GM18861 (cell line): Measurements from ENCODE around the gene MYO5B.

Source experiments
- ATAC-seq: cut with Tn5 transposase; IDR thresholded peaks from one replicate; pipeline ENCODE4 v1.9.1; 2021; ENCODE audit not compliant: unreplicated experiment

MYO5B gene

GRCh38 chr18:50152900-50153299 is 42.0 kb downstream of the MYO5B start:
- ATAC-seq = no peak

DNA sequence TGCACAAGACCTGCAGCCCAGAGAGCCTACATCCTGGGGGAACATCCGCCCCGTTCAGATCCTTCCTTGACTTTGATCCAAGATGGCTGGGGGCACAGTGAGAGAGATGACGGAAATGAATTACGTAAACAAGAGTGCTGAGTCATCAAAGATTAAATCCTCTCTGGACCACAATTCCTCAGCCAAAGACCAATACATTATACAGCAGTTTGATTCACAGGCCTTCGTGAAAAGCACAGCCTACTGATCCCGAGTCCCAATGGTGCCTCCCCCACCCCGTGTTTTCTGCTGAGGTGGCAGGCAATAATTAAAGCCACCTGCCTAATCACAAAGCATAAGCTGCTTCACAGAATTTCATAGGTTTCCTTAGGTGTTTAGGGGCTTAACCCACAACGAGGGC is 43.0 kb downstream of the MYO5B start:
- ATAC-seq = no peak

GRCh38 chr18:50144540-50144939 is 50.4 kb downstream of the MYO5B start:
- ATAC-seq = no peak

DNA sequence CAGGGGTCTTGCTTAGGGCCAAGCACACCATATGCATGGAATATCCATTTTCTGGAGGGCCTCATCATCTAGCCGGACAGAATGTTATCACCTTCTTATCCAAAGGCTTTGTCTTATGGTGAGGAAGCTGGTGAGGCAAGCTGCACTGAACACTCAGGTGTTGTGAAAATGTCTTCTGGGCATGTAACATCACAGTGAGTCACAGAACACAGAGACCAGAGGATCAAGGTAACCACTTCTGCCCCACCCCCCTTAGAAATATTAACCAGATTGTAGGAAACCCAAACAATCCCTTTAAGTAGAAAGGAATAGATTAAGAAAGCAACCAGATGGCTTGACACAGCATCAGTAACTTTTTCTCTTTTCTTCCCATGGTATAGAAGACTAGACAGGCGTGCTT is 51.1 kb downstream of the MYO5B start:
- no peak for ATAC-seq

DNA sequence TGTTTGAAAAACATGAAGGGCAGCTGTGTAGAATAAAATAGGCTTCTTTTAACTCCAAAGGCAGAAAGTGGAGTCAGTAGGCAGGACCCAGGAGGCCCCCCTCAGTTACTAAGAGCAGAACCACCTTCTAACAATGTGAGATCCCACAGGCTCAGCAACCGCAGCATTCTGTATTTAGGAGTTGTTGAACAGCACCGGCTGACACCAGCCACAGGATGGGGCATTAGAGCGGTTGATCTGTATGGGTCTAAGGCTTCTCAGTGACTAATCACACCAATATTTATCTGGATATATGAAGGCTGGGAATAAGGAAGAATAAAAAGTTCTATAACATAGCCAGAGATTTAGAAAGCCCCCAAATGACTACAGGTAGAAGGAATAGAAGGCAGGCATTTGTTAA is 51.7 kb downstream of the MYO5B start:
- ATAC-seq = no peak

- no peak for ATAC-seq
These were observed 52.4 kb downstream of the MYO5B start for GRCh38 chr18:50142441-50143120.

DNA sequence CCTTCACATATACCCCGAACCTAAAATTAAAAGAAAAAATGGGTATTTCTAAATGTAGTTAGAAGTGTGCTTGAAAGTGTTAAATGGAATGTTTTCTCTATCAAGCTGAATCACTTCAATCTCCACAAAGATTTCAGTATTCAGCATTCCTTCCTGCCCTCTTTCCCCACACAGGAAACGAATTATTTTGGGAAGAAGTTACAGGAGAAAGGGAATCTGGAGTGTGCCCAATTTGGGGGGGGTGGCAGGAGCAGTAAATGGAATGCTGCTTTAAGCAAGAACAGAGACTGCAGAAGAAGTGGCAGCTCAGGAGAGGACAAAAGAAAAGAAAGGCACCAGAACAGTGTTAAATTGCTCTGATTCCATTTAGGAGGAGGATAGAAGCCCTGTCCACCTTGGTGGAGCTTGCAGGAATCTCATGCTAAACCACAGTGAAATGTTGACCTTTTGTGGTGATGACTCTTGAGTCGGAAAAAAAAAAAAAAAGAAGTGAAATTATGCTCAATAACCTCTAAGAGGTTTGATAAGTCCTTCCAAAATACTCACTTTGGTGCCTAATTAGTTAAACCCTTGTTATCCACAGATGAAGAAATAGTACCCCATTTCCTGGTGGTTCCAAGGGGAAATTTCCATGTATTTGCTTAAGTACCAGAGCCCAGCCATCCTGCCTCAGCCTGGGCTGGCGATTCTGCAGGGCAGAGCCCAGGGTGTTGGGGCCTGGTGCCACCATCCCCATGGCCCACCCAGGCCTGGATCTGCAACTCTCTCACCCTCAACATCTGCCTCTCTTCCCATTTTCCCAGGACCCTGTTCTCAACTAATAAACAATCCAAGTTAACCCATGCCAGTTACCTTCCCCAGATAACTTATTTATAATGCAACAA is 56.5 kb downstream of the MYO5B start:
- no peak for ATAC-seq

DNA sequence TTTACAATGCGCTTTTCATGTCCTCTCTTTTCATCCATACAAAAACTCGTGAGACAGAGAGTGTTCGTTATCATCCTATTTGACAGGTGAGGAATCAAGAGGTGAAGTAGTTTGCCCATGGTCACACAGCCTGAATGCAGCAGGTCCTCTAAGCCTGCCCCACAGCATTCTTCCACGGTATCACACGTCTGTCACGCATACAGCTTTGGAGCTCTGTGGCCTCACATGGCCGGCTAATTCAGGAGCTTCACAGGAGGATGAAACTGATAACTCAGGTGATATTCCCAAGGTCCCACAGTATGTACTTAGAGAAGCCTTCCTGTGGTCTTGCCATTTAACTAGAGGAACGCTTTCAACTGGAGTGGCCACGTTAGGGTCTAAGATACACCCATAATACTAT is 59.0 kb downstream of the MYO5B start:
- ATAC-seq = no peak

- ATAC-seq = no peak
These were observed 61.4 kb downstream of the MYO5B start for GRCh38 chr18:50133526-50133925.

DNA sequence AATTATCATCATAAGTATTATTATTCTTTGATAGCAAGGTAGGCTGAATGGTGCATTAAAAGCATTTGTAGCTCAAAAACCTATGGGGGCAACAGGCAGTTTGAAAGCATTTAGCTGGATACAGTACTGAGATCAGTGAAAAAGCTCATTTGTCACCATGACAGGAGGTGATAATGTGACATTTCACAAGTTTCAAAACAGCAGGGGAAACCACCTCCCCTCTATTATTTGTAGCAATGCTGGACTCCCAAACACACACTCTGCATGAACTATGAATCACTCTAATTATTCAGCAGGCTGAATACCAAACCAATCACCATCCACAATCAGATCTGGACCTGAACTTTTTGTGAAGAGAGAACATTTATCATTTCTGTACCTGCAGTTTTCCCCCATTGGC is 63.4 kb downstream of the MYO5B start:
- no peak for ATAC-seq

DNA sequence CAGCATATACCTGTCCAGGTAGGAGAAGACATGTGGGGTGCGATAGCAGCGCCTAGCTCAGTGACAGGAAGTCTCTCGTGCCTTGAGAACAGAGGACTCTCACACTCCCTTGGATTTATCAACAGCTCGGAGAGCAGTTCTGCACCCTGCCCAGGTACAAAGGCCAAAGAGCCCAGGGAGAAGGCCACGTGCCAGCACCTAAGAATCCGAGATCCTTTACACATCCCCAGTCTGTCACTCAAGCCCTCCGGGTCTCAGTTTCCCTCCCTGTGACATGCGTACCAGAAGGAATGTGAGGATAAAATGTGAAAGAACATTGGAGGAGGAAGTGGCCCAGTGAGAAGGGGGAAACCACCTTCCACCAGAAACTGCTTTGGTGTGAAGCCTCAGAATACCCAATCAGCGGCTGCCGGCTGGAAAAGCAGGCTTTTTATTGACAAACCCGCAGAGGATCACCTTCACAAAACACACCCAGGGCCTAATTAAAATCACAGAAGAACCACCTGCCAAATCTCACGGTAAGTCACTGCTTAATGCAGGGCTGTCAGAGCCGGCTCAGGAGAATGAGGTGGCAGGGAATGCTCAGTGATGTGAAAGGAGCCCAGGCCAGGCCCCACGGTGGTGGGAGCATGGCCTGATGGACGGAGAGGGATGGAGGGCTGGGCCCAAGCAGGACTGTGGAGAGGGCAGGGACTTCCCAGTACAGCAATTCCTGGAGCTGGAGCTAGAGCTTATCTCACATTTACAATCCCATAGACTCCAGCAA is 66.3 kb downstream of the MYO5B start:
- no peak for ATAC-seq

GRCh38 chr18:50127516-50128210 is 67.3 kb downstream of the MYO5B start:
- ATAC-seq = no peak

DNA sequence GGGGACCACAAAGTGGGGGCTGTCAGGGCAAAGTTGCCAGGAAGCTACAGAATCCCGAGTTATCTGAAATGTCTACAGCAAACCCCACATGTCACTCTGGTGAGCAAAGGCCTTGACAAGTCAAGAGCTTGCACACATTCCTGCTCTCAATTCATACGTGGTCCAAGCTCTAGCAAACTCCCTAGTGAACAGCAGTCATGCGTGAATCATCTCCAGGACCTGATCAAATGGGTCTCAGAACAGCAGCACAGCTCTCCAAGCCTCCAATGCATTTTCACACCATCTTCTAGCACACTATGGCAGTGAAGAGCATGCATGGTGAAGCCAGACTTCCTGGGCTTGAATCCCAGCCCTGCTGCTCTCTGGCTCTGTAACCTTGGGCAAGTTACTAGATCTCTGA is 68.5 kb downstream of the MYO5B start:
- no peak for ATAC-seq

DNA sequence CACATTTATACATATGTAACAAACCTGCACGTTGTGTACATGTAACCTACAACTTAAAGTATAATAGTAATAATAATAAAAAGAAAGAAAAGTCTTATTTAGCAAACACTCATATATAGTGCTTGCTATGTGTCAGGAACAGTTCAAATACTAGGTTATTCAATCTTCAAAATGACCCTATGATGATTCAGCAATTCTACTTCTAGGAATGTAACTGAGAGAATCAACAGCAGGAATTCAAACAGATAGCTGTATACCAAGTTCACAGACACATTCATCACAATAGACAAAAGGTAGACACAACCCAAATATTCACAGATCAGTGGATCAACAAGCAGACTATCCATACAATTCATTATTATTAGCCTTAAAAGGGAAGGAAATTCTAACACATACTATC is 69.5 kb downstream of the MYO5B start:
- ATAC-seq = no peak

DNA sequence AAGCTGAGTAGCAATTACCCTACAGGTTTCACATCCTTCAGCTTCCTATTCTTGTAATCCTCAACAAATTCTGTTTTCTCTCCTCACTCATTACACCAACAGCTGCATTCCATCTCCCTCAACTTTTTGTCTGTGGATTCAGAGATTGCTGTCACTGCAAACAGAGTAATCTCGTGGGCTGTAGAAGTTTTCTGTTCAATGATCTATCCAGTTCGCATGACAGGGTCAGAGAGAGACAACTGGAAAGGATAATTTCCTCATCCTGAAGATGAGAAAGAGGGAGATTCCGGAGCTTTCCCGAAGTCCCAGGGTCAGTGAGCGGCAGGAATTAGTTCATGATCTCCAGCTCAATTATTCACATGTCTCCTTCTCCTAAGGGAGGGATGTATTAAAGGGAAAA is 75.7 kb downstream of the MYO5B start:
- no peak for ATAC-seq

- ATAC-seq = no peak
These were observed 77.1 kb downstream of the MYO5B start for GRCh38 chr18:50117863-50118262.

GRCh38 chr18:50115095-50115494 is 79.9 kb downstream of the MYO5B start:
- ATAC-seq = no peak

DNA sequence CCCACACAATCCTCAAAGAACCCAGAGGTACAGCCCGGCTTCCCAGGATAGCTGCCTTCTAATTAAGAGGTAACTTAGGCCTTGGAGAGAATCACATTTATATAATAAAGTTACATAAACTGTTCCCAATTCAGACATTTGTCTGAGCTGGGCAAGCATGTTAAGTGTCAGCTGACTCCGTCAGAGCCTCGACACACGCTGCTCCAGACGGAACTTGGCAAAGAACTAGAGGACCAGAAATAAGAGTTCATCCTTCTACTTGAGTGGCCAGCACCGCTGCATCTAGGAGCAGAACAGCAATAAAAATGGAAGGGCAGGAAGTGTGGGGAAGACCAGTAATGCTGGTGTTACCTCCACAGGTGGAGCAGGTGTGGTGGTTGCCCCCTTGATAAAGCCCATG is 80.5 kb downstream of the MYO5B start:
- no peak for ATAC-seq

DNA sequence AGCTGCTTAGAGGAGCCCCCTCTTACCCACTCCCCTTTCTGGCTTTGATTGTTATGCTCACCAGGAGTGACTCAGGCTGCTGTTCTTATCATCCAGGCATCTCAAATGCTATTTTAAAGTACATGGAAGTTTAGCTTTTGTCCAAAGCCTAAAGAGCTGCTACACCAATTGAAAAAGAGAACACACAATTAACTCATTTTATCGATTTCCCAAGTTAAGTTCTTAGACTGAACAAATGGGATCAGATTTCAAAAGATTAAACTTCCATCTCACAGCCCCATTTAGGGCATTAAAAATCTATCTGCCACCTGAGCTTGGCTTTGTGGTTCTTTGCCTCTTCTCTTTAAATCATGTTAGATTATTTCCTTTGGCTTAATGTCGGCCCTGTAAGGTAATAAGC is 81.2 kb downstream of the MYO5B start:
- ATAC-seq = no peak

GRCh38 chr18:50111398-50111797 is 83.5 kb downstream of the MYO5B start:
- no peak for ATAC-seq

- ATAC-seq = no peak
These were observed 87.4 kb downstream of the MYO5B start for GRCh38 chr18:50107468-50107977.
